AG09319 (cell line): ENCODE measurements around the gene CMBL.

Experiments used
- DNase-seq: peaks from one replicate; pipeline ENCODE4 v3.0.0-alpha.2; 2010; ENCODE audit warnings: low read depth; ENCODE audit errors: extremely low read depth
- CTCF ChIP-seq: IDR thresholded peaks from 2 replicates; pipeline ENCODE4 v1.5.1; 2011; ENCODE audit warnings: low read depth, mild to moderate bottlenecking, inconsistent platforms, low read length, moderate library complexity

CMBL gene

GRCh38 chr5:10229306-10230048 is 78.2 kb downstream of the CMBL start:
- peak; percentile 23 for TF ChIP-seq CTCF
- no peak for DNase-seq

- no peak for TF ChIP-seq CTCF
- DNase-seq: no peak
These were observed 79.4 kb downstream of the CMBL start for GRCh38 chr5:10228288-10228687.
